Neural cell (in vitro differentiated cells): ENCODE results near the gene PAWR. TPM values are rescaled to one million over a fixed set of nuclear protein-coding genes. Genes with fewer than 3 reads are reported as not detected.

Experiments
- H2AFZ ChIP-seq: fragments of 200-600, 300-800 bp; sonication (generic), shearing (Covaris generic); 2 replicates; pipeline ENCODE4 v1.6.0; 2014; ENCODE audit warnings: low read depth, mild to moderate bottlenecking, antibody characterized with exemption, low read length, moderate library complexity
- H3F3A ChIP-seq: fragments of 200-600 bp; shearing (Covaris generic); 2 replicates; pipeline ENCODE4 v1.6.1; 2016; ENCODE audit warnings: mild to moderate bottlenecking, moderate library complexity, mixed read lengths, antibody characterized with exemption, low read length; ENCODE audit not compliant: insufficient read depth, poor library complexity, severe bottlenecking
- H3K27ac ChIP-seq: fragments of 200-600, 300-800 bp; sonication (generic), shearing (Covaris generic); 2 replicates; pipeline ENCODE4 v1.5.1; 2014; ENCODE audit warnings: mild to moderate bottlenecking, low read length, moderate library complexity
- H3K27me3 ChIP-seq: fragments of 300-800, 200-600 bp; sonication (generic), shearing (Covaris generic); 2 replicates; pipeline ENCODE4 v1.6.0; 2014; ENCODE audit warnings: mild to moderate bottlenecking, low read depth, low read length, moderate library complexity; ENCODE audit not compliant: insufficient read depth
- H3K36me3 ChIP-seq: fragments of 300-800, 200-600 bp; sonication (generic), shearing (Covaris generic); 2 replicates; pipeline ENCODE4 v1.5.1; 2014; ENCODE audit warnings: mild to moderate bottlenecking, antibody characterized with exemption, low read length, moderate library complexity; ENCODE audit not compliant: insufficient read depth
- H3K4me2 ChIP-seq: fragments of 300-800, 200-600 bp; sonication (generic), shearing (Covaris generic); 2 replicates; pipeline ENCODE4 v1.6.0; 2014; ENCODE audit warnings: mild to moderate bottlenecking, low read length
- H3K4me3 ChIP-seq: fragments of 300-800, 200-600 bp; sonication (generic), shearing (Covaris generic); 2 replicates; pipeline ENCODE4 v1.5.1; 2014; ENCODE audit warnings: mild to moderate bottlenecking, low read length, moderate library complexity
- H3K79me2 ChIP-seq: fragments of 200-600 bp; shearing (Covaris generic); replicated peaks from 2 replicates; pipeline ENCODE4 v1.6.0; 2014; ENCODE audit warnings: mild to moderate bottlenecking, low read length, moderate library complexity; ENCODE audit not compliant: insufficient read depth
- H3K9ac ChIP-seq: fragments of 300-800, 200-600 bp; sonication (generic), shearing (Covaris generic); 2 replicates; pipeline ENCODE4 v1.6.1; 2016; ENCODE audit warnings: mild to moderate bottlenecking, low read length, mixed read lengths
- H3K9me2 ChIP-seq: fragments of 200-600 bp; shearing (Covaris generic); 2 replicates; pipeline ENCODE4 v1.6.1; 2016; ENCODE audit warnings: mild to moderate bottlenecking, low read length, mixed read lengths; ENCODE audit not compliant: insufficient read depth
- H3K9me3 ChIP-seq: fragments of 200-600, 300-800 bp; sonication (generic), shearing (Covaris generic); 2 replicates; pipeline ENCODE4 v1.6.1; 2016; ENCODE audit warnings: mild to moderate bottlenecking, mixed run types, low read length, moderate library complexity, mixed read lengths
- H4K20me1 ChIP-seq: fragments of 200-600 bp; shearing (Covaris generic); 2 replicates; pipeline ENCODE4 v1.6.1; 2016; ENCODE audit warnings: mild to moderate bottlenecking, mixed run types; ENCODE audit not compliant: insufficient read depth
- EP300 ChIP-seq: fragments of 450-650 bp; conservative IDR thresholded peaks from 2 replicates; pipeline ENCODE4 v1.6.1; 2014; ENCODE audit warnings: antibody characterized with exemption, mild to moderate bottlenecking, moderate library complexity; ENCODE audit not compliant: poor library complexity, severe bottlenecking
- EZH2 ChIP-seq: fragments of 200-600, 300-800 bp; shearing (Covaris generic), sonication (generic); IDR thresholded peaks from 2 replicates; pipeline ENCODE4 v1.6.1; 2014; ENCODE audit warnings: antibody characterized with exemption, low read length, borderline replicate concordance, mild to moderate bottlenecking; ENCODE audit not compliant: insufficient read depth, poor library complexity, severe bottlenecking
- MXI1 ChIP-seq: fragments of 450-650 bp; conservative IDR thresholded peaks from 2 replicates; pipeline ENCODE4 v1.6.1; 2014; ENCODE audit warnings: antibody characterized with exemption, mild to moderate bottlenecking; ENCODE audit not compliant: poor library complexity, severe bottlenecking
- POLR2AphosphoS5 ChIP-seq: IDR thresholded peaks from 2 replicates; pipeline ENCODE4 v1.6.1; 2012
- RAD21 ChIP-seq: fragments of 450-650 bp; conservative IDR thresholded peaks from 2 replicates; pipeline ENCODE4 v1.6.1; 2014; ENCODE audit warnings: antibody characterized with exemption, mild to moderate bottlenecking, moderate library complexity
- SMC3 ChIP-seq: fragments of 450-650 bp; conservative IDR thresholded peaks from 2 replicates; pipeline ENCODE4 v1.6.1; 2014; ENCODE audit warnings: antibody characterized with exemption, mild to moderate bottlenecking, moderate library complexity; ENCODE audit not compliant: poor library complexity
- TAF1 ChIP-seq: IDR thresholded peaks from 2 replicates; pipeline ENCODE4 v1.6.1; 2012; ENCODE audit warnings: low read depth
- polyA plus RNA-seq: library from polyadenylated mRNA; depleted of rRNA; stranded (reverse); fragments of >200 nt; gene quantifications from 2 replicates; pipeline ENCODE4 v1.2.3, GENCODE V29; 2014
- TF ChIP-seq, protein P1 (sequence below): fragments of 450-650 bp; IDR thresholded peaks from 2 replicates; pipeline ENCODE4 v1.5.1; 2014; ENCODE audit warnings: antibody characterized with exemption, mild to moderate bottlenecking, moderate library complexity; ENCODE audit not compliant: poor library complexity, severe bottlenecking
- TF ChIP-seq, protein P2 (sequence below): IDR thresholded peaks from 2 replicates; pipeline ENCODE4 v1.6.1; 2012; ENCODE audit warnings: borderline replicate concordance

Gene PAWR
- polyA plus RNA-seq, 1 donor from 2014 or later, result 13.4 TPM

DNA sequence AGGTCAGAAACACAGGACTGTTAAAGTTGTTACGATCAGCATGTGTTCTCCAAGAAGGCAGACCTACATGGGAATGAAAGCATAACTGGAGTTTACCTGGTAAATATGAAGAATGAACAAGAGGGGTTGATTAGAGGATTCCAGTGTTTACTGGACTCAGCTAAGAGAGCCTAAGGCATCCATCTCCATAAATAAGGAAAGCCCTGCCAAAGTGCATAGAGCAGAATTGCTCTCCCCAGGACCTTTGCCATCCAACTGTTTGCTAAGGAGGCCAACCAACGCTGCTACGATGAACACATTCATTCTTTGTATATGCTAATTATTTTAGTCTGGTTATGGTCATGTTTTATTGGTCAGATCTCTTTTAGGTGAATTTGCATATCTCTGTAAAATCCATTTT is 17.1 kb upstream of the PAWR start:
- H3K9me3 ChIP-seq, result no peaks in the 10 kb centered on the region
- no peaks in the 10 kb centered on the region for H3F3A ChIP-seq
- H3K27ac ChIP-seq, result no peak overlapping the region
- no peak overlapping the region for H3K4me2 ChIP-seq
- TF ChIP-seq, protein P1, sequence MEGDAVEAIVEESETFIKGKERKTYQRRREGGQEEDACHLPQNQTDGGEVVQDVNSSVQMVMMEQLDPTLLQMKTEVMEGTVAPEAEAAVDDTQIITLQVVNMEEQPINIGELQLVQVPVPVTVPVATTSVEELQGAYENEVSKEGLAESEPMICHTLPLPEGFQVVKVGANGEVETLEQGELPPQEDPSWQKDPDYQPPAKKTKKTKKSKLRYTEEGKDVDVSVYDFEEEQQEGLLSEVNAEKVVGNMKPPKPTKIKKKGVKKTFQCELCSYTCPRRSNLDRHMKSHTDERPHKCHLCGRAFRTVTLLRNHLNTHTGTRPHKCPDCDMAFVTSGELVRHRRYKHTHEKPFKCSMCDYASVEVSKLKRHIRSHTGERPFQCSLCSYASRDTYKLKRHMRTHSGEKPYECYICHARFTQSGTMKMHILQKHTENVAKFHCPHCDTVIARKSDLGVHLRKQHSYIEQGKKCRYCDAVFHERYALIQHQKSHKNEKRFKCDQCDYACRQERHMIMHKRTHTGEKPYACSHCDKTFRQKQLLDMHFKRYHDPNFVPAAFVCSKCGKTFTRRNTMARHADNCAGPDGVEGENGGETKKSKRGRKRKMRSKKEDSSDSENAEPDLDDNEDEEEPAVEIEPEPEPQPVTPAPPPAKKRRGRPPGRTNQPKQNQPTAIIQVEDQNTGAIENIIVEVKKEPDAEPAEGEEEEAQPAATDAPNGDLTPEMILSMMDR, result no peak
- TF ChIP-seq EP300, result no peak
- TF ChIP-seq TAF1, result no peak
- TF ChIP-seq EZH2, result no peak
- no peak for TF ChIP-seq POLR2AphosphoS5
- TF ChIP-seq, protein P2, sequence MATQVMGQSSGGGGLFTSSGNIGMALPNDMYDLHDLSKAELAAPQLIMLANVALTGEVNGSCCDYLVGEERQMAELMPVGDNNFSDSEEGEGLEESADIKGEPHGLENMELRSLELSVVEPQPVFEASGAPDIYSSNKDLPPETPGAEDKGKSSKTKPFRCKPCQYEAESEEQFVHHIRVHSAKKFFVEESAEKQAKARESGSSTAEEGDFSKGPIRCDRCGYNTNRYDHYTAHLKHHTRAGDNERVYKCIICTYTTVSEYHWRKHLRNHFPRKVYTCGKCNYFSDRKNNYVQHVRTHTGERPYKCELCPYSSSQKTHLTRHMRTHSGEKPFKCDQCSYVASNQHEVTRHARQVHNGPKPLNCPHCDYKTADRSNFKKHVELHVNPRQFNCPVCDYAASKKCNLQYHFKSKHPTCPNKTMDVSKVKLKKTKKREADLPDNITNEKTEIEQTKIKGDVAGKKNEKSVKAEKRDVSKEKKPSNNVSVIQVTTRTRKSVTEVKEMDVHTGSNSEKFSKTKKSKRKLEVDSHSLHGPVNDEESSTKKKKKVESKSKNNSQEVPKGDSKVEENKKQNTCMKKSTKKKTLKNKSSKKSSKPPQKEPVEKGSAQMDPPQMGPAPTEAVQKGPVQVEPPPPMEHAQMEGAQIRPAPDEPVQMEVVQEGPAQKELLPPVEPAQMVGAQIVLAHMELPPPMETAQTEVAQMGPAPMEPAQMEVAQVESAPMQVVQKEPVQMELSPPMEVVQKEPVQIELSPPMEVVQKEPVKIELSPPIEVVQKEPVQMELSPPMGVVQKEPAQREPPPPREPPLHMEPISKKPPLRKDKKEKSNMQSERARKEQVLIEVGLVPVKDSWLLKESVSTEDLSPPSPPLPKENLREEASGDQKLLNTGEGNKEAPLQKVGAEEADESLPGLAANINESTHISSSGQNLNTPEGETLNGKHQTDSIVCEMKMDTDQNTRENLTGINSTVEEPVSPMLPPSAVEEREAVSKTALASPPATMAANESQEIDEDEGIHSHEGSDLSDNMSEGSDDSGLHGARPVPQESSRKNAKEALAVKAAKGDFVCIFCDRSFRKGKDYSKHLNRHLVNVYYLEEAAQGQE, result no peak
- no peaks in the 10 kb centered on the region for H3K27me3 ChIP-seq
- H3K9me2 ChIP-seq, result no peaks in the 10 kb centered on the region
- H3K36me3 ChIP-seq, result no peaks in the 10 kb centered on the region
- H4K20me1 ChIP-seq, result no peaks in the 10 kb centered on the region
- H3K4me3 ChIP-seq, result no peak overlapping the region
- H3K79me2 ChIP-seq, result no peaks in the 10 kb centered on the region
- H2AFZ ChIP-seq, result no peak overlapping the region
- H3K9ac ChIP-seq, result no peak overlapping the region

DNA sequence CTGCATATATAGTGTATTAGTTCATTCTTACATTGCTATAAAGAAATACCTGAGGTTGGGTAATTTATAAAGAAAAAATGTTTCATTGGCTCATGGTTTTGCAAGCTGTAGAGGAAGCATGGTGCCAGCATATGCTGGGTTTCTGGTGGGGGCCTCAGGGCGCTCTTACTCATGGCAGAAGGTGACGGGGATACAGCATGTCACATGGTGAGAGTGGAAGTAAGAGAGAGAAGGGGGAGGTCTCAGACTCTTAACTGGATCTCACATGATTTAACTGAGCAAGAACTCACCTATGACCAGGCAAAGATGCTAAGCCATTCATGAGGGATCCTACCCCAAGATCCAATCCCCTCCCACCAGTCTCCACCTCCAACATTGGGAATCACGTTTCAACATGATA is 15.9 kb upstream of the PAWR start:
- Histone ChIP-seq H3K4me3 (no peak overlapping the region), H3K79me2 (no peaks in the 10 kb centered on the region), H3K27ac (no peak overlapping the region), H3K9me3 (no peaks in the 10 kb centered on the region), H4K20me1 (no peaks in the 10 kb centered on the region), H3K36me3 (no peaks in the 10 kb centered on the region), H3K4me2 (no peak overlapping the region), H3F3A (no peaks in the 10 kb centered on the region), H3K27me3 (no peaks in the 10 kb centered on the region), H3K9ac (no peak overlapping the region), H3K9me2 (no peaks in the 10 kb centered on the region), H2AFZ (no peak overlapping the region)
- no peak for TF ChIP-seq EP300
- no peak for TF ChIP-seq TAF1
- TF ChIP-seq SMC3, result no peak
- no peak for TF ChIP-seq POLR2AphosphoS5
- no peak for TF ChIP-seq MXI1
- TF ChIP-seq, protein P2, result no peak
- TF ChIP-seq EZH2, result no peak
- TF ChIP-seq RAD21, result no peak
- TF ChIP-seq, protein P1, result no peak
